IPS-NIHi7 (cell line): ENCODE data around the gene CBLB.
A peak's percentile ranks its signal among the peaks of the same experiment; 100 is the strongest.

Experiments used
- DNase-seq: peaks from one replicate; pipeline ENCODE4 v3.0.0; 2012; ENCODE audit warnings: mixed read lengths; ENCODE audit errors: extremely low spot score

CBLB gene

GRCh38 chr3:105846809-105847208, 22.0 kb downstream of the CBLB start:
- no peak for DNase-seq

- no peak for DNase-seq
These were observed 23.3 kb downstream of the CBLB start for GRCh38 chr3:105845488-105845887.

- DNase-seq = no peak
These were observed 24.1 kb downstream of the CBLB start for GRCh38 chr3:105844704-105845103.

GRCh38 chr3:105843994-105844393, 24.8 kb downstream of the CBLB start:
- DNase-seq = no peak

GRCh38 chr3:105842943-105843342, 25.9 kb downstream of the CBLB start:
- no peak for DNase-seq

GRCh38 chr3:105842449-105842848, 26.4 kb downstream of the CBLB start:
- DNase-seq = no peak

GRCh38 chr3:105837947-105838346, 30.9 kb downstream of the CBLB start:
- no peak for DNase-seq

GRCh38 chr3:105837143-105837740, 31.6 kb downstream of the CBLB start:
- no peak for DNase-seq

GRCh38 chr3:105836533-105836932, 32.3 kb downstream of the CBLB start:
- no peak for DNase-seq

- DNase-seq = no peak
These were observed 33.2 kb downstream of the CBLB start for GRCh38 chr3:105835606-105836005.

GRCh38 chr3:105834768-105835167, 34.0 kb downstream of the CBLB start:
- no peak for DNase-seq

GRCh38 chr3:105832644-105833043, 36.2 kb downstream of the CBLB start:
- no peak for DNase-seq

- no peak for DNase-seq
These were observed 38.0 kb downstream of the CBLB start for GRCh38 chr3:105830836-105831235.

GRCh38 chr3:105829871-105830622, 38.8 kb downstream of the CBLB start:
- no peak for DNase-seq

GRCh38 chr3:105829229-105829628, 39.6 kb downstream of the CBLB start:
- no peak for DNase-seq

GRCh38 chr3:105828703-105829102, 40.1 kb downstream of the CBLB start:
- no peak for DNase-seq

GRCh38 chr3:105827959-105828358, 40.9 kb downstream of the CBLB start:
- DNase-seq = peak; percentile 56

GRCh38 chr3:105826778-105827634, 41.8 kb downstream of the CBLB start:
- DNase-seq = no peak

GRCh38 chr3:105824129-105824528, 44.7 kb downstream of the CBLB start:
- no peak for DNase-seq

- no peak for DNase-seq
These were observed 45.5 kb downstream of the CBLB start for GRCh38 chr3:105823149-105823867.

GRCh38 chr3:105822171-105823123, 46.4 kb downstream of the CBLB start:
- DNase-seq = no peak
